ENCODE measurements around the gene AKT3. TPM values are rescaled to one million over a fixed set of nuclear protein-coding genes. Genes with fewer than 3 reads are reported as not detected.
A peak's percentile ranks its signal among the peaks of the same experiment; 100 is the strongest.

The AKT3 gene
- total and polyA plus RNA-seq, 3 donors from 2014 or later = 32.3 to 70.9 (median 61.8) TPM

DNA sequence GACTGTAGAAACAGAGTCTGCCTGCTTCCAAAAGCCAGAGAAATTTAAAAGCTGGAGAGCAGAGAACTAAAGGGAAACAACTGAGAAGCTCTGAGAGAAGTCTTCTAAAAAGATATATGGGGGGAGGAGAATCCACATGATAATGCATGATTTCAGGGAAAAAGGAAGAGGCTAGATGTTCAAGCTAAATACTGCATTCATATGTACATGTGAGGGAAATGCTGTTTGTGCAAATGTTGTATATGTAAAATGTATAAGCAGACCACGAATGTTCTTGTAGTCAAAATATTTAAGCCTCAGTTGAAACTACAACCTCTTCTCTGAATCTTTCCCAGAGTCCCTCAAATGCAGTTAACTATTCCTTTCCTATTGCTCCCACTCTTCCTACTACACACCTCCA is 79.2 kb downstream of the AKT3 start:
- H3K9me3 ChIP-seq = no peaks in the 10 kb centered on the region
- no peaks in the 10 kb centered on the region for H3K27me3 ChIP-seq
- WGBS, 2 donors = 84 to 85% methylated on average over 1 of the region's 1 CpG
- DNase-seq = no peak
- H3K27ac ChIP-seq = no peak overlapping the region
- no peaks in the 10 kb centered on the region for H3K36me3 ChIP-seq (ENCODE audit: low read depth, missing control alignments)
- intact Hi-C loops (cut with DNase I; ENCODE audit: low total_unique reads) = no loop called here
- H3K4me3 ChIP-seq = no peak overlapping the region
- H3K4me1 ChIP-seq = peaks cover 2% of the 10 kb centered on the region
- TF ChIP-seq POLR2A (IDR thresholded peaks at IDR 0.05) = no peak
- TF ChIP-seq, protein P1, sequence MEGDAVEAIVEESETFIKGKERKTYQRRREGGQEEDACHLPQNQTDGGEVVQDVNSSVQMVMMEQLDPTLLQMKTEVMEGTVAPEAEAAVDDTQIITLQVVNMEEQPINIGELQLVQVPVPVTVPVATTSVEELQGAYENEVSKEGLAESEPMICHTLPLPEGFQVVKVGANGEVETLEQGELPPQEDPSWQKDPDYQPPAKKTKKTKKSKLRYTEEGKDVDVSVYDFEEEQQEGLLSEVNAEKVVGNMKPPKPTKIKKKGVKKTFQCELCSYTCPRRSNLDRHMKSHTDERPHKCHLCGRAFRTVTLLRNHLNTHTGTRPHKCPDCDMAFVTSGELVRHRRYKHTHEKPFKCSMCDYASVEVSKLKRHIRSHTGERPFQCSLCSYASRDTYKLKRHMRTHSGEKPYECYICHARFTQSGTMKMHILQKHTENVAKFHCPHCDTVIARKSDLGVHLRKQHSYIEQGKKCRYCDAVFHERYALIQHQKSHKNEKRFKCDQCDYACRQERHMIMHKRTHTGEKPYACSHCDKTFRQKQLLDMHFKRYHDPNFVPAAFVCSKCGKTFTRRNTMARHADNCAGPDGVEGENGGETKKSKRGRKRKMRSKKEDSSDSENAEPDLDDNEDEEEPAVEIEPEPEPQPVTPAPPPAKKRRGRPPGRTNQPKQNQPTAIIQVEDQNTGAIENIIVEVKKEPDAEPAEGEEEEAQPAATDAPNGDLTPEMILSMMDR (IDR thresholded peaks at IDR 0.05) = no peak

DNA sequence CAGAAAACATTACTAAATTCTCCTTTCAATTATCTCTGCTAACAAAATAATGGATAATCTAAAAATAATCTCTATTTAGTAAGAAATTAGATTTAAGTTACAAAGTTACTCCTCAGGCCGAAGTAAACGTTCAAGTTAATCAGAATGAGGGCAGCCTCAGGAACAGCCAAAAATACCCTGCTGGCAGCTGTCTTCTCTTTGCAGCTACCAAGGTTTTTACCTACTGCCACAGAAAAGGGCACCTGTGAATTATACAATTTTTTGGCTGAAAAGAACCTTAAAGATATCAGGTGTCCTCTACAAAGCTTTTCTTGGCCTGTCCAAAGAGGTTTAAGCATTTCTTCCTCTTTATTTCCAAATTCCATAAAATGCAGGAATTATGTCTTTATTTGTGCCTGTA is 84.4 kb downstream of the AKT3 start:
- peaks cover 8% of the 10 kb centered on the region for H3K4me1 ChIP-seq
- DNase-seq = peak; percentile 35
- H3K36me3 ChIP-seq (ENCODE audit: low read depth, missing control alignments) = no peaks in the 10 kb centered on the region
- 23 to 31% methylated on average over 2 of the region's 2 CpGs for WGBS, 2 donors
- H3K9me3 ChIP-seq = no peaks in the 10 kb centered on the region
- intact Hi-C loops (cut with DNase I; ENCODE audit: low total_unique reads) = no loop called here
- no peak overlapping the region for H3K4me3 ChIP-seq
- no peaks in the 10 kb centered on the region for H3K27me3 ChIP-seq
- no peak for TF ChIP-seq POLR2A (IDR thresholded peaks at IDR 0.05)
- TF ChIP-seq, protein P1 (IDR thresholded peaks at IDR 0.05) = no peak
- H3K27ac ChIP-seq = peak overlapping the region in 1 of 2 donors; percentile 22

DNA sequence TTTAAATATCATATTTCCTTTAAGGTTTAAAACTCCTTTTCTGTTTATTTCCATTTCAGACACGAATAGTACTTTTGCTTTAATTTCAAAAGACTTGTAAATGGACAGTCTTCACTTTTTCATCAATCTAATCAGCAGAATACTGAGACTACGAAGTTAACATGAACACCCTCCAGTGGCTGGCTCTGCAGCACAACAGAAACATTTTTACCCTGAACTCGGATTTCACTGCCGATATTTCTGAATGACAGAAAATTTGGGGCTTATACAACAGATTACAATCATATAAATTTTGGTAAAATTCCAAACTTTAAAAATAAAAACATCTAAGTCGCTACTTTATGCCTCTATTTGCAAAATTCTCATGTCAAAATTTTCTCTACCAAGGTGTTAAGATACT is 86.2 kb downstream of the AKT3 start:
- no peak for TF ChIP-seq POLR2A (IDR thresholded peaks at IDR 0.05)
- Histone ChIP-seq H3K4me1 (peaks cover 8% of the 10 kb centered on the region), H3K27me3 (no peaks in the 10 kb centered on the region), H3K4me3 (no peak overlapping the region), H3K36me3 (ENCODE audit: low read depth, missing control alignments) (no peaks in the 10 kb centered on the region), H3K27ac (no peak overlapping the region), H3K9me3 (no peaks in the 10 kb centered on the region)
- intact Hi-C loops (cut with DNase I; ENCODE audit: low total_unique reads) = no loop called here
- DNase-seq = no peak
- 66 to 84% methylated on average over 5 of the region's 5 CpGs for WGBS, 2 donors

DNA sequence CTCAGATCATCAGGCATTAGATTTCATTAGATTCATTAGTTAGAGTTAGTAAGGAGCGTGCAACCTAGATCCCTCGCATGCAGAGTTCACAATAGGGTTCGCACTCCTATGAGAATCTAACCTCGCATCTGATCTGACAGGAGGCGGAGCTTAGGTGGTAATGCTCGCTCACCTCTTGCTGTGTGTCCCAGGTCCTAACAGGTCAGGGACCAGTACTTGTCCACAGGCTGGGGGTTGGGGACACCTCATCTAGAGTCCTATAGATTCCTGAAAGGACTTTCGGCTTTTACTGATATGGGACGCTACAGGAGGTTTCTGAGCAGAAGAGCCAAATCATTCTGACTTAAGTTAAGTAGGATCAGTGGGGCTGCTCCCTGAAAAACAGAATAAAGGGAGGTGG is 91.4 kb downstream of the AKT3 start:
- no peak for DNase-seq
- no peak for TF ChIP-seq POLR2A (IDR thresholded peaks at IDR 0.05)
- TF ChIP-seq, protein P1 (IDR thresholded peaks at IDR 0.05) = no peak
- Histone ChIP-seq H3K27ac (no peak overlapping the region), H3K27me3 (no peaks in the 10 kb centered on the region), H3K9me3 (no peaks in the 10 kb centered on the region), H3K4me3 (no peak overlapping the region), H3K36me3 (ENCODE audit: low read depth, missing control alignments) (no peaks in the 10 kb centered on the region), H3K4me1 (no peaks in the 10 kb centered on the region)
- WGBS, 2 donors = 92 to 95% methylated on average over 8 of the region's 8 CpGs
- intact Hi-C loops (cut with DNase I; ENCODE audit: low total_unique reads) = no loop called here

DNA sequence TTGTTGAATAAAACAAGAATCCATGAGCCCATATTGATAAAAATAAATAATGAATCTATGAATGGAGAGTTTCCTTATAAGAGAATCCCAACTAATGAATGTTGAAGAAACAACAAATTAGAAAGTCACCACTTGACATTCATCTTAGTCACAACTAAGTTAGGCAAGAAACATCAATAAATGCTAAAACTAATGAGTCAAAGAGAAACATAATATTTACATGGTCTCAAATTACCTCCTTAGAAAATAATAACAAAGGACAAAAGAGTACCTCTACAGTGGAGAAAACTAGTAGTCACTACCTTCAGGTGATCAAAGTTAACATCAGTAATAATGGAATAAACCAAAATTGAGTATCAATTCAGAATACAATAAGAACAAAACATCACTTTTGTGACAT is 93.5 kb downstream of the AKT3 start:
- Histone ChIP-seq H3K4me3 (no peak overlapping the region), H3K4me1 (no peaks in the 10 kb centered on the region), H3K9me3 (no peaks in the 10 kb centered on the region), H3K27ac (no peak overlapping the region), H3K27me3 (no peaks in the 10 kb centered on the region), H3K36me3 (ENCODE audit: low read depth, missing control alignments) (no peaks in the 10 kb centered on the region)
- no peak for TF ChIP-seq POLR2A (IDR thresholded peaks at IDR 0.05)
- TF ChIP-seq, protein P1 (IDR thresholded peaks at IDR 0.05) = no peak
- intact Hi-C loops (cut with DNase I; ENCODE audit: low total_unique reads) = no loop called here
- no peak for DNase-seq
